Measurements from ENCODE around the gene GSTP1. TPM values are rescaled to one million over a fixed set of nuclear protein-coding genes. Genes with fewer than 3 reads are reported as not detected.
A peak's percentile ranks its signal among the peaks of the same experiment; 100 is the strongest.
"Not testable (repeated sequence)": the region's sequence is repeated elsewhere in the genome, so short reads cannot be mapped to it uniquely, and the experiment has no call there.

The GSTP1 gene
- total RNA-seq, 4 donors from 2014 or later = 435 to 948 (median 670) TPM

DNA sequence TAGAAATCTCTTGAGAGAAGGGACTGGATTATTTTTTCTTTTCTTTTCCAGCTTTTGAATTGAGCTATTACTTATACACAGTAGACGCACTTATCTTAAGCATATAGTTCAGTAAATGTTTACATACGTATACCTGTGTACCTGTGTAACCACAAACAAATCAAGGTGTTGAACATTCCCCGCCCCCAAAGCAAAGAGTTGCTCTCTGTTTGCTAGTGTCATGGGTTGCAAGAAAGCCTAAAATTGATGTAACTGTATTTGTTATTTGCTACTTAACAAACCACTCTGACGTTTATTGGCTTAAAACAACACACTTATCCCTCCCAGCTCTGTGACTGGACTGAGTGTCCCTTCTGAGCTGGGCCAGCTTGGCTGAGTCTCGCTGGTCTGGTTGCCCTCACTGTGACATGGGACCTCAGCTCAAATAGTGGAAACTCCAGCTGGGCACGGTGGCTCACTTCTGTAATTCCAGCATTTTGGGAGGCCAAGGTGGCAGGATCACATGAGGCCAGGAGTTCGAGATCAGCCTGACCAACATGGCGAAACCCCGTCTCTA lies 35.0 kb upstream of the GSTP1 start:
- ATAC-seq (ENCODE audit: low FRiP score) (no peak), DNase-seq (ENCODE audit: low spot score) (no peak)
- TF ChIP-seq CTCF (IDR thresholded peaks at IDR 0.05) = no peak

DNA sequence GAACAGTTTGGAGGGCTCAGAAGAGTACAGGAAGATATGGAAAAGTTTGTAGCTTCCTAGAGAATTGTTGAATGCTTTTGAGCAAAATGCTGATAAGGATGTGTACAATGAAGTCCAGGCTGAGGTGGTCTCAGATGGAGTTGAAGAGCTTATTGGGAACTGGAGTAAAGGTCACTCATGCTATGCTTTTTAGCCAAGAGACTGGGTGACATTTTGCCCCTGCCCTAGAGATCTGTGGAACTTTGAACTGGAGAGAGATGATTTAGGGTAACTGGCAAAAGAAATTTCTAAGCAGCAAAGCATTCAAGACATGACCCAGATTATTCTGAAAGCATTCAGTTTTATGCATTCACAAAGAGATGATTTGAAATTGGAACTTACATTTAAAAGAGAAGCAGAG lies 32.5 kb upstream of the GSTP1 start:
- ATAC-seq (ENCODE audit: low FRiP score) (no peak), DNase-seq (ENCODE audit: low spot score) (no peak)
- no peak for TF ChIP-seq CTCF (IDR thresholded peaks at IDR 0.05)

GRCh38 chr11:67551697-67552096 lies 31.9 kb upstream of the GSTP1 start:
- not testable (repeated sequence) for DNase-seq (ENCODE audit: low spot score); ATAC-seq (ENCODE audit: low FRiP score)

DNA sequence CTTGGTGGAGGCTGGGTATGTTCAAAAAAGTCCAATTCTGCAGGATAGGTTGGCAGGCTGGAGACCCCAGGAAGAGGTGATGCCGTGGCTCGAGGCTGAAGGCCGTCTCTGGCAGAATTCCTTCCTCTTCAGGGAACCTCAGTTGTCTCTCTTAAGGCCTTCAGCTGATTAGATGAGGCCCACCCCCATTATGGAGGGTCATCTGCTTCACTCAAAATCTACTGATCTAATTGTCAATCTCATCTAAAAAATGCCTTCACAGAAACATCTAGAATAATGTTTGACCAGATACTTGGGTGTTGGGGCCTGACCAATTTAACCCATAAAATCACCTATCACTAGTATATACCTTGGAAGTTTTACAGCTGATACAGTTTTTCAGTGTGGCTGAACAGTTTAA lies 27.4 kb upstream of the GSTP1 start:
- no peak for ATAC-seq (ENCODE audit: low FRiP score)
- no peak for DNase-seq (ENCODE audit: low spot score)
- TF ChIP-seq CTCF (IDR thresholded peaks at IDR 0.05) = no peak

DNA sequence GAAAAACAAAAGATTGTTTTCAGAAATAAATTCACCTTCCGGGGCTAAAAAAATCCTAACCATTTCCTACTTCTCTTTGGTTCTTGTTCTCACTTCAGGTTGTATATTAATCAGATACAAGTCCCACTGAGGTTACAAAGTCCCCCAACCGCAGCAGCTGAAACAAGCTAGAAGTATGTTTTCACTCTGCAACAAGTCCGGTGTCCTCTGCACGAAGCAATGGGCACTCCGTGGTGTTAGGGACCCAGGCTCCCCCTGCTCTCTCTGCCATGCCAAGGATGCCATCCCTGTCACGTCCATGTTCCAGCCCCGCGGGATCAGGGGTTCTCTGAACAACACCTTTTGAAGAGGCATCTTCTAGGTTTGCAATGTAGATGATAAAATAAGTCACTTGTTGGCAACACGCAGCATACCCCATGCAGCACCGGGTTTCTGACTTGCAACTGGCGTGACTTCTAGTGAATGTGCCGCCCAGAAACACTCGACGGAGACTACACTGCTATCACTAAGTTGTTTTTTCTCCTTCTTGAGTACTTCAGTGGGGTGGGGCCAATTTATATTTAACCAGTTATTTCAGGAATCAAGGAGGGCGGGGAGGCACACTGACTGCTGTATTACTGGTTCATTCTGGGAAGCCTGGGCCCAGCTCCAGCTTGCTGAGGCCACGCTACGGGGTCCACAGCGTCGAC lies 25.4 kb upstream of the GSTP1 start:
- no peak for DNase-seq (ENCODE audit: low spot score)
- no peak for TF ChIP-seq CTCF (IDR thresholded peaks at IDR 0.05)
- peak; percentile 69 for ATAC-seq (ENCODE audit: low FRiP score)

GRCh38 chr11:67561971-67562619 lies 21.5 kb upstream of the GSTP1 start:
- ATAC-seq (ENCODE audit: low FRiP score) (no peak), DNase-seq (ENCODE audit: low spot score) (no peak)
- TF ChIP-seq CTCF (IDR thresholded peaks at IDR 0.05) = no peak

DNA sequence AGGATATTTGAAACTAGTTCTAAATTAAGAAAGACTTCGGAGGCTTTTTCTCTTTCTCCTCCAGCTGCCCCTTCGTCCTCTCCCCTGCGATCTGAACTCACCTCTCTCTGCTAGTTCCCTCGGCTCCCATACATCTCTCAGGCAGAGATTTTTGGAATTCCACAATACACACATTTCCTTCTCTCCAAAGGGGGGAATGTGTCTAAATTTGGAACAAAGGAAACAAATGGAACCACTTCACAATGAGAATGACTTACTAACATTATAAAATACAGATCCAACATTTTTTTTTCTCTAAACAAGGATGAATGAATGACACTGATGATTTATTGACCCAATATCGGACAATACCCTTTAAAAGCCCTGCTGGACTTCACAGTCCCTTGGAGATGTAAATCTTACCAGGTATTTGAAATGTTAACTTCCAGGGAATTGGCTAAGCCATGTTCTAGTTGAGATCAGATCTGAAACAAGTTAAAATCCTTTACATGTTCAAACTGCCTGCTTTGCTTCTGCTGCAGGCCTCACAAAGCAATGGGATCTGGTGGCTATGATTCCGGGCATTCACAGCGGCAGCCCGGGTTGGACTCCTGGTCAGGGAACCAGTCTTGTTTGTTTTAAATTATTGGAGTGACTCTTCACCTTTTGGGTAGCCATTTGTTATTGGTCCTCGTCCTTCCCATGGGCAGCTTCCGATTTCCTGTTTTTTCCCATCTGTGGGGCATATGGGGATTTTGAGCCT lies 20.5 kb upstream of the GSTP1 start:
- ATAC-seq (ENCODE audit: low FRiP score) = no peak
- no peak for TF ChIP-seq CTCF (IDR thresholded peaks at IDR 0.05)
- DNase-seq (ENCODE audit: low spot score) = no peak

DNA sequence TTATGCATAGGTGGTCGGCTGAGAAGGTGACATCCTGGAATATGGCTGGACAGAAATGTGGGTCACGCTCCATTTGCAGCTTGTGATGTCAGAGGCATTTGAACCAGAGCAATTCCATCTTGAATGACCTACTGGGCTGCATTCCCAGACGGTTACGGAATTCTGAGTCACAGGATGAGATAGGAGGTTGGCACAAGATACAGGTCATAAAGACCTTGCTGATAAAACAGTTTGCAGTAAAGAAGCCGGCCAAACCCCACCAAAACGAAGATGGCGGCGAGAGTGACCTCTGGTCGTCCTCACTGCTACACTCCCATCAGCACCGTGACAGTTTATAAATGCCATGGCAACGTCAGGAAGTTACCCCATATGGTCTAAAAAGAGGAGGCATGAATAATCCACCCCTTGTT lies 19.9 kb upstream of the GSTP1 start:
- DNase-seq (ENCODE audit: low spot score) (peak; percentile 72), ATAC-seq (ENCODE audit: low FRiP score) (peak; percentile 85)

Measured in omental fat pad (tissue), 4 donors.